ELF-1 (cell line): ENCODE results near the gene SEC14L3.

Source experiments
- DNase-seq: peaks from one replicate; pipeline ENCODE4 v3.0.0-alpha.2; 2016; ENCODE audit warnings: low read depth, low spot score

SEC14L3 gene

DNA sequence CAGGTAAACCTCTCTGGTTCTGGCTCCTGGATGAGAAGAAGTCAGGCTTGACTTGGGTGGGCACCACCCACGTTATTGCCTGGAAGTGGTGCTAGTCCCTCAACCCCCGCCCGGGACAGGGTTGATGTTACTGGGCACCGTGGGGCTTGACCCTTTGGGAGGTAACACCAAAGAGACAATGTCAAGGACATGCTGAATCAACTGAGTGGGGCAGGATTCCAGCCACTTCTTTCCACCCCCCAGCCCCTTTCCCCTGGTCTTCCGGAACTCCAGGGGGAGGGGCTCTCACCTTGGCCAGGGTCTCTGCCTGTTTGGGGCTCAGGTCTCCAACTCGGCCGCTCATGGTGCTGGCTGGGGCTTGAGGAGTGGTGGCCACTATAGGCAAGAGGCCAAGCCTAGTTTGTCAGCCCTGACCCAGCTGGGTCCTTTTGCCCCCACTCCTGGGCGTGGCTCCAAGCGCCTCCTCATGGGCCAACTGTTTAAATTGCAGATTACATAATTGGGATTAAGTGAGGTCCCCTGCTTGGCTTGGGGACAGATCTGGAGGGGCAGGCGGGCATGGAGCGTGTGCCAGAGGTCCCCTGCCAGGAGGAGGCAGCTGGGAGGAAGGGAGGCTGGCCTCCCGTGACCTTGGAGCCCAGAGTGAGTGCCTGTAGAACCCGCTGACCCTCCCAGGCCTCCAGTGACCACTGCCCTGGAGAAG lies at the start of gene SEC14L3:
TSS of gene SEC14L3 (minus strand) at position 402 of the 703 bp plus-strand sequence. CDS start at position 343, 59 bp downstream.
- no peak for DNase-seq

DNA sequence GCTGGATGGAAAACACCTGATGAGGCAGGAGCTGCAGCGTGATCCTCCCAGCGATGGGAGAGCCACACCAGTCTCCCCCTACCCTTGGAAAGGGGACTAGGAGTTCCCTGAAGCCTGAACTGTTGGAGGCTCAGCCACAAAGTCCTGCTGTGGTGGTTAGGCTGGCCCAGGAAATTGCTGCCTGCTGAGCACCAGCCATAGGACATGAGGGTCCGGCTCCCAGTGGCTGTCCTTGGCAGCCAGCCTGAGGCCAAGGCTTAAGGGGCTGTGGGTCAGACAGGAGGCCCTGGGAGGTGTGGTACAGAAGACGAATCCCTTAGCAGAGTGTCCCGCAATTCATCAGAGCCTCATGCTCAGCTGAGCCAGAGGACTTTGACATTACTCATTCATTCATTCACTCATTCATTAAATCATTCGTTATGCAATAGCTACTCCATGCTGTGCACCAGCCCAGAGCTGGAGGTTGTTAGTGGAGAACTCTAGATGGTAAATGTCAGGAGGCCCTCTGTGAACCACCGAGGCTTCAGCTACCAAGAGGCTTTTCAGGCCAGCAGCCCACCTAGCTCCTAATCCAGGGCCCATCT lies 48.1 kb upstream of the SEC14L3 start:
- DNase-seq: no peak

- no peak for DNase-seq
Observed at GRCh38 chr22:30516731-30517130, 44.9 kb upstream of the SEC14L3 start.

GRCh38 chr22:30516273-30516672 lies 44.5 kb upstream of the SEC14L3 start:
- DNase-seq: no peak

GRCh38 chr22:30514252-30514651 lies 42.4 kb upstream of the SEC14L3 start:
- DNase-seq: no peak

GRCh38 chr22:30513462-30513861 lies 41.6 kb upstream of the SEC14L3 start:
- no peak for DNase-seq

DNA sequence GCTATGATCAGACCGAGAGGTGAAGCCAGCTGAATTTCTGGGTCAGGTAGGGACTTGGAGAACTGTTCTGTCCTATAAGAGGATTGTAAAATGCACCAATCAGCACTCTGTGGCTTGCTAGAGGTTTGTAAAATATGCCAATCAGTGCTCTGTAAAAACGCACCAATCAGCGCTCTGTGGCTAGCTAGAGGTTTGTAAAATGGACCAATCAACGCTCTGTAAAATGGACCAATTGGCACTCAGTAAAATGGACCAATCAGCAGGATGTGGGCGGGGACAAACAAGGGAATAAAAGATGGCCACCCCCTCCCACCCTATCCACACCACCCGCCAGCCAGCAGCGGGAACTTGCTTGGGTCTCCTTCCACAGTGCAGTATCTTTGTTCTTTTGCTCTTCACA lies 40.1 kb upstream of the SEC14L3 start:
- DNase-seq: no peak

- no peak for DNase-seq
Observed at GRCh38 chr22:30511109-30511508, 39.3 kb upstream of the SEC14L3 start.

- no peak for DNase-seq
Observed at GRCh38 chr22:30508216-30508615, 36.4 kb upstream of the SEC14L3 start.

GRCh38 chr22:30507670-30508069 lies 35.9 kb upstream of the SEC14L3 start:
- DNase-seq: no peak

- no peak for DNase-seq
Observed at GRCh38 chr22:30506507-30506968, 34.7 kb upstream of the SEC14L3 start.

DNA sequence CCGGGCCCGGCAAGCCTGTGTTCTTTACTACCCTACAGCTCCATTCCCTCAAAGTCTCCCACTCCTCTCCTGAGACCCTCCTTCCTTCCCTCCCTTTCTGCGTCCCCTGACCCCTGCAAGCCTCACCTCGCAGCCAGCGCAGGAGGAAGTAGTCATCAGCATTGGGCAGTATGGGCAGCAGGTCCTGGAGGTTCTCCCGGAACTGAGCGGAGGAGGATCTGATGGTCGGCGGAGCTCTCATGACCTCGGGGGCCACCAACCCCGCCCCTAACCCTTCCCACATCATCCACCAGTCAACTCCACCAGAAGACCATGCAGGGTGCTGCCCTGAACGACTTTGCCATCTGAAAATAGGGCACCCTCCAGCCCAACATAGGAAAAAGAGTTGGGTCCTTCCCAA lies 31.7 kb upstream of the SEC14L3 start:
- DNase-seq: no peak

DNA sequence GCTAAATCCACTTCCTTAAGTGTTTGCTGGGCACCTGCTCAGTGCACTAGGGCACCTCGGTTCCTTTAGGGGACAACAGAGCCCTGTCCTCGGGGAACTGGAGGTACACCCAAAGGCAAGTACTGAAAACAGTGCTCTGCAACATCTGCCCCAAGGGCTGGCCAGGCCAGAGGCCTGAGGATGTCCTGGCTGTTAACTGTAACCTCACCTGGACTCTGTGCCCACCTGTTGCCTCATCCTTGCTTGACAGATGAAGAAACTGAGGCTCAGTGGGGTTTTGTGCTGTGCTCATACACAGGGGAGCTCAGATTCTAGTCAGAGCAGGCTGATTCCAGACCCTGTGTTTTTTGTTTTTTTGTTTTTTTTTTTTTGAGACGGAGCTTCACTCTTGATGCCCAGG lies 31.1 kb upstream of the SEC14L3 start:
- DNase-seq: no peak

- no peak for DNase-seq
Observed at GRCh38 chr22:30502153-30502552, 30.3 kb upstream of the SEC14L3 start.

- no peak for DNase-seq
Observed at GRCh38 chr22:30500628-30501027, 28.8 kb upstream of the SEC14L3 start.

- DNase-seq: no peak
Observed at GRCh38 chr22:30497466-30498150, 25.8 kb upstream of the SEC14L3 start.

- no peak for DNase-seq
Observed at GRCh38 chr22:30495041-30495784, 23.4 kb upstream of the SEC14L3 start.

DNA sequence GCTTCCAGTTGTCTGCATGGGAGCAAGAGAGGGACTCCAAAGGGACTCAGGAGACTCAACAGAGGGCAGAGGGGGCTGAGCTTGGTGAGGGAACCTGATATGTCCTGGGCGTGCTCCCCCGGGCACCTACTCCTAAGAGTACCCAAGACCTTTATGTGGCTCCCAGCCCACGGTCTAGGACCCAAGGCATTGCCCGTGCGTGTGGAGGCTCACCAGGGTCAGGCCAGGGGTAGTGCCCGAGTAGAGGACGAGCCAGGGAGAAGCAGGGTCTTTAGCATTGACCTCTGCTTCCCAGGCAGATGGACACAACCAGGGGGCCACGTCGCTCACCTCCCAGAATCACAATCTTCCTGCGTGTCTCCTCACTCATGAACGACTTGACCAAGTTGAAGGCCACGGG lies 20.3 kb upstream of the SEC14L3 start:
- DNase-seq: no peak

GRCh38 chr22:30491381-30491780 lies 19.6 kb upstream of the SEC14L3 start:
- no peak for DNase-seq

DNA sequence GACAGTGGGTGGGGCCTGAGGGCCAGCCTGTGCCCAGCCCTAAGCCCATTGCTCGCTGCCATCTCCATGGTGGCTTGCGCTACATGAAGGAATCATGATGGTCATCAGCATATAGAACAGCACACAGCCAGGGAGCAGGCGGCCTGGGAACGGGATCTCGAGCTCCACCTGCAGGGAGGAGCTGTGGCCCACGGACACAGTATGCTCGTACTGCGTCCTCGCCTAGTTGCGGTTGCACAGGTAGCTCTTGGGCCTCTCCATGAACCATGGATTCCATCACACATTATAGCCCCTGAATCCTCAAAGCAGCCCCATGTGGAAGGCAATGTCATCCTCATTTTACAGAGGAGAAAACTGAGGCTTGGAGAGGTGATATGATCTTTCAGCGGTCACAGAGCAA lies 18.6 kb upstream of the SEC14L3 start:
- peak; percentile 49 for DNase-seq

DNA sequence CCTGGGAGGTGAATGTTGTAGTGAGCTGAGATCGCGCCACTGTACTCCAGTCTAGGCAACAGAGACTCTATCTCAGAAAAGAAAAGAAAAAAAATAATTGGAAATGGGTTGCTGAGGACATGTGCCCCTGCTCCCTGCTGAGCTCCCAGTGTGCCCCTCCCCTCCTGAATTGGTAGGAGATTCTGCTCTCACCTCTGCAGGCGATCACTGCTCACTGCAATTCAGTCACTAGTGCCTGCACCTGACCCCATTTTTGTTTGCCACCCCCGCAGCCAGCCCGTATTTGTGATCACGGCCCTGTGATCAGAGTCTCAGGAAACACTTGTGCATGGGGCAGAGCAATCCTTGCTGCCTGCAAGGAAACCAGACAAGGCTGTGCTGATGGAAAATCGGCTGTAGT lies 16.3 kb upstream of the SEC14L3 start:
- no peak for DNase-seq

DNA sequence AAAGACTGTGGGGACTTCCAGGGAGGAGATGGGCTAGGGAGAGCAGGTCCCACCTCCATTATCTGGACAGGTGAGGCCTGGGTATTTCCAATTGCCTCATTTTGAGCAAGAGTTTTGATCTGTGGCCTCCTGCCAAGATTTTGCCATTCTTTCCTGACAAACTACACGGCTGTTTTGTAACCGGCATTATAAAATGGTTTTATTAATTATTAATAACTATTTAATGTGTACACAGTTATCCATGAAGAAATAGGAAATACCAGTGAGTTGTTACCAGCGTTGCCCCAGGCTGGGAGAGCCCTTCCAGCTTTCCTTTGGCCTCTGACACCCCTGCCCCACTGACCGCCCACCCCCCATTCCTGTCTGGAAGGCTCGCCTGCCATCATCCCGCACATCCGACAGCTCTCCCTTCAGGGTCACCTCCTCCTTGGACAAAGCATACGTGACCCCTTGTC lies 14.9 kb upstream of the SEC14L3 start:
- DNase-seq: no peak
